ENCODE measurements around the gene PIK3R1. TPM values are rescaled to one million over a fixed set of nuclear protein-coding genes. Genes with fewer than 3 reads are reported as not detected.

Gene PIK3R1
- total RNA-seq, 2 donors from 2014 or later = 29.8 to 30.2 TPM

GRCh38 chr5:68240771-68241170, 25.2 kb downstream of the PIK3R1 start:
- H3K4me3 ChIP-seq (ENCODE audit: low read length) = no peak overlapping the region
- Mint-ChIP-seq H3K4me3 (no peak overlapping the region), H3K9me3 (no peaks in the 10 kb centered on the region), H3K27ac (no peak overlapping the region), H3K36me3 (ENCODE audit: low read depth) (peaks cover 5% of the 10 kb centered on the region), H3K27me3 (ENCODE audit: insufficient read depth) (no peaks in the 10 kb centered on the region), H3K4me1 (peaks cover 21% of the 10 kb centered on the region)
- H3K27me3 ChIP-seq (ENCODE audit: control insufficient read depth, insufficient read depth, low read length, poor library complexity, severe bottlenecking) = no peaks in the 10 kb centered on the region
- no peak overlapping the region for H3K9ac ChIP-seq (ENCODE audit: extremely low read depth, low read length, poor library complexity, severe bottlenecking)
- TF ChIP-seq CTCF (conservative IDR thresholded peaks at IDR 0.05) = no peak
- no peaks in the 10 kb centered on the region for H3K9me3 ChIP-seq (ENCODE audit: control insufficient read depth, low read length)
- no peaks in the 10 kb centered on the region for H3K4me1 ChIP-seq (ENCODE audit: control insufficient read depth, insufficient read depth, low read length)
- DNase-seq = no peak
- 92% methylated on average over 1 of the region's 1 CpG; no CpG with 5 or more reads in 1 of the 2 experiments for WGBS, 2 experiments (ENCODE audit: insufficient coverage in 1 of 2, insufficient read length in 1 of 2)
- no peak overlapping the region for H3K27ac ChIP-seq (ENCODE audit: low read depth, low read length)
- H3K36me3 ChIP-seq (ENCODE audit: control insufficient read depth, insufficient read depth, low read length) = no peaks in the 10 kb centered on the region

DNA sequence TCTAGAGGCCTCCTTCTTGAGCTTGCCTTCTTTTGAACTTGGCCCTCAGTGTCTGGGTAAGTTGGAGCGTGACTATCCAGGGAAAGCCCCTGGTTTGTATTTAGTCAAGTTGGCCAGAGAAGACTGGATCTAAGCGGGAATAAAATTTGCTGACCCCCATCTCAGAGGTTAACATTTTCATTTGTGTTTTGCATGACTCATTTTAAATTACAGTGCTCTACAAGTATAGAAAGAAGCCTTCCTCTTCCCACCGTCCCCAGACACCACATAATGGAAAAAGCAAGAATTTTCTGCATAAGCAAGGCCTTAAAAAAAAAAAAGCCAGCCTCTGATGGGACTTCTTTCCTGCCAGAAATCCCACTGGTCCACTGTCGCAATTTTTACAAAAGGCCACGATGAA, 27.2 kb downstream of the PIK3R1 start:
- Histone ChIP-seq H3K9me3 (ENCODE audit: control insufficient read depth, low read length) (no peaks in the 10 kb centered on the region), H3K9ac (ENCODE audit: extremely low read depth, low read length, poor library complexity, severe bottlenecking) (no peak overlapping the region), H3K4me3 (ENCODE audit: low read length) (no peak overlapping the region), H3K36me3 (ENCODE audit: control insufficient read depth, insufficient read depth, low read length) (no peaks in the 10 kb centered on the region), H3K27ac (ENCODE audit: low read depth, low read length) (no peak overlapping the region), H3K27me3 (ENCODE audit: control insufficient read depth, insufficient read depth, low read length, poor library complexity, severe bottlenecking) (no peaks in the 10 kb centered on the region), H3K4me1 (ENCODE audit: control insufficient read depth, insufficient read depth, low read length) (no peaks in the 10 kb centered on the region)
- no peaks in the 10 kb centered on the region for H3K27me3 Mint-ChIP-seq (ENCODE audit: insufficient read depth)
- TF ChIP-seq CTCF (conservative IDR thresholded peaks at IDR 0.05) = no peak
- 91 to 92% methylated on average over 4 to 5 of the region's 5 CpGs for WGBS, 2 experiments (ENCODE audit: insufficient coverage in 1 of 2, insufficient read length in 1 of 2)
- no peak for DNase-seq
- H3K36me3 Mint-ChIP-seq (ENCODE audit: low read depth) = peaks cover 7% of the 10 kb centered on the region
- no peak overlapping the region for H3K4me3 Mint-ChIP-seq
- no peak overlapping the region for H3K27ac Mint-ChIP-seq
- H3K9me3 Mint-ChIP-seq = no peaks in the 10 kb centered on the region
- peaks cover 16% of the 10 kb centered on the region for H3K4me1 Mint-ChIP-seq

GRCh38 chr5:68243251-68243650, 27.7 kb downstream of the PIK3R1 start:
- Histone ChIP-seq H3K27me3 (ENCODE audit: control insufficient read depth, insufficient read depth, low read length, poor library complexity, severe bottlenecking) (no peaks in the 10 kb centered on the region), H3K27ac (ENCODE audit: low read depth, low read length) (no peak overlapping the region), H3K9ac (ENCODE audit: extremely low read depth, low read length, poor library complexity, severe bottlenecking) (no peak overlapping the region), H3K4me1 (ENCODE audit: control insufficient read depth, insufficient read depth, low read length) (no peaks in the 10 kb centered on the region), H3K4me3 (ENCODE audit: low read length) (no peak overlapping the region), H3K9me3 (ENCODE audit: control insufficient read depth, low read length) (no peaks in the 10 kb centered on the region), H3K36me3 (ENCODE audit: control insufficient read depth, insufficient read depth, low read length) (no peaks in the 10 kb centered on the region)
- DNase-seq = no peak
- no peak overlapping the region for H3K4me3 Mint-ChIP-seq
- WGBS, 2 experiments (ENCODE audit: insufficient coverage in 1 of 2, insufficient read length in 1 of 2) = 86 to 92% methylated on average over 2 of the region's 2 CpGs
- H3K36me3 Mint-ChIP-seq (ENCODE audit: low read depth) = peaks cover 7% of the 10 kb centered on the region
- H3K27me3 Mint-ChIP-seq (ENCODE audit: insufficient read depth) = no peaks in the 10 kb centered on the region
- H3K4me1 Mint-ChIP-seq = peaks cover 13% of the 10 kb centered on the region
- H3K9me3 Mint-ChIP-seq = no peaks in the 10 kb centered on the region
- no peak overlapping the region for H3K27ac Mint-ChIP-seq
- TF ChIP-seq CTCF (conservative IDR thresholded peaks at IDR 0.05) = no peak
